Kidney epithelial cell (primary cell): ENCODE data around the gene SEC61G. TPM values are rescaled to one million over a fixed set of nuclear protein-coding genes. Genes with fewer than 3 reads are reported as not detected.
A peak's percentile ranks its signal among the peaks of the same experiment; 100 is the strongest.

Experiments used
- DNase-seq: peaks from one replicate; pipeline ENCODE4 v3.0.0-alpha.2; 2010; ENCODE audit warnings: low read depth
- H3K27me3 ChIP-seq: 2 replicates; pipeline ENCODE4 v1.6.0; 2011; ENCODE audit warnings: low read length; ENCODE audit not compliant: control insufficient read depth, insufficient read depth
- H3K36me3 ChIP-seq: 2 replicates; pipeline ENCODE4 v1.5.1; 2011; ENCODE audit warnings: low read length; ENCODE audit not compliant: control insufficient read depth, insufficient read depth
- H3K4me3 ChIP-seq: 2 replicates; pipeline ENCODE4 v1.5.1; 2011; ENCODE audit warnings: low read depth, mild to moderate bottlenecking, control low read depth, low read length
- CTCF ChIP-seq: IDR thresholded peaks from 2 replicates; pipeline ENCODE4 v1.5.1; 2011; ENCODE audit warnings: mild to moderate bottlenecking, moderate library complexity, low read length, control low read depth, inconsistent platforms; ENCODE audit not compliant: insufficient read depth, poor library complexity, severe bottlenecking
- total RNA-seq: library from RNA; depleted of rRNA; stranded (reverse); fragments of >200 nt; gene quantifications from 2 replicates; pipeline ENCODE4 v1.2.3, GENCODE V29; 2015

Gene SEC61G
- total RNA-seq, 1 donor from 2014 or later: 563 TPM

- no peaks in the 10 kb centered on the region for H3K27me3 ChIP-seq
- H3K36me3 ChIP-seq: no peaks in the 10 kb centered on the region
- H3K4me3 ChIP-seq: no peak overlapping the region
- no peak for TF ChIP-seq CTCF
- no peak for DNase-seq
These were observed 46.2 kb downstream of the SEC61G start for GRCh38 chr7:54712820-54713219.

- Histone ChIP-seq H3K27me3 (no peaks in the 10 kb centered on the region), H3K36me3 (no peaks in the 10 kb centered on the region), H3K4me3 (no peak overlapping the region)
- no peak for DNase-seq
- no peak for TF ChIP-seq CTCF
These were observed 47.0 kb downstream of the SEC61G start for GRCh38 chr7:54711900-54712595.

- H3K36me3 ChIP-seq: no peaks in the 10 kb centered on the region
- no peak for TF ChIP-seq CTCF
These were observed 49.7 kb downstream of the SEC61G start for GRCh38 chr7:54709283-54709682.

GRCh38 chr7:54705436-54705835, 53.6 kb downstream of the SEC61G start:
- no peak for TF ChIP-seq CTCF
- H3K36me3 ChIP-seq: no peaks in the 10 kb centered on the region
- H3K27me3 ChIP-seq: no peaks in the 10 kb centered on the region
- DNase-seq: peak; percentile 60
- no peak overlapping the region for H3K4me3 ChIP-seq

More at GRCh38 chr7:54709283-54709682, 49.7 kb downstream of the SEC61G start:
- no peak overlapping the region for H3K4me3 ChIP-seq
- H3K27me3 ChIP-seq: no peaks in the 10 kb centered on the region
- no peak for DNase-seq

GRCh38 chr7:54704851-54705250, 54.2 kb downstream of the SEC61G start:
- Histone ChIP-seq H3K27me3 (no peaks in the 10 kb centered on the region), H3K4me3 (no peak overlapping the region), H3K36me3 (no peaks in the 10 kb centered on the region)
- no peak for DNase-seq
- TF ChIP-seq CTCF: no peak

Other genes starting within 250 kb of the SEC61G start
- not detected in 2 replicates for gene VSTM2A, start 216.8 kb downstream of the SEC61G start, total RNA-seq